Gastrocnemius medialis (tissue), 4 donors: ENCODE measurements around the gene CHST15.

ENCODE experiments used
- CTCF ChIP-seq, 5 experiments: fragments of 450-650 bp in 3 of 5; fragments of 200-600 bp in 2 of 5; sonication (generic) in 2 of 5; IDR thresholded peaks in 4 of 5; conservative IDR thresholded peaks in 1 of 5; 1 replicate in 4 of 5; 2 replicates in 1 of 5; pipeline ENCODE4 v1.5.1; 2016 to 2019; ENCODE audit warnings: antibody characterized with exemption in 5 of 5, mild to moderate bottlenecking in 3 of 5, moderate library complexity in 3 of 5
- POLR2A ChIP-seq, 2 donors: fragments of 450-650 bp; IDR thresholded peaks; one replicate each; pipeline ENCODE4 v1.6.1; 2017; ENCODE audit warnings: antibody characterized with exemption in 2 of 2, mild to moderate bottlenecking in 2 of 2, moderate library complexity in 2 of 2

GRCh38 chr10:124035928-124036558, 57.4 kb downstream of the CHST15 start:
- TF ChIP-seq CTCF (IDR thresholded peaks at IDR 0.05 in 4 of 5, conservative IDR thresholded peaks at IDR 0.05 in 1 of 5) (no peak), POLR2A (IDR thresholded peaks at IDR 0.05) (no peak)
